H1 (cell line): ENCODE measurements around the gene C3orf18. TPM values are rescaled to one million over a fixed set of nuclear protein-coding genes. Genes with fewer than 3 reads are reported as not detected.

Source experiments
- CTCF ChIA-PET: fragments of 300-600 bp; sonication (Branson Sonifier 250); formaldehyde crosslinking; loops from one replicate; lab custom pipeline; 2021; ENCODE audit not compliant: partially characterized antibody; lab: Charles Lee
- POLR2A ChIA-PET: fragments of 300-600 bp; sonication (Branson Sonifier 250); formaldehyde crosslinking; loops from one replicate; lab custom pipeline; 2021; ENCODE audit warnings: inconsistent platforms; ENCODE audit not compliant: partially characterized antibody; lab: Charles Lee
- DNase-seq, 2 experiments: peaks; one replicate each; pipeline versions ENCODE4 v3.0.0 to v3.0.0-alpha.2; 2010 to 2022; ENCODE audit warnings: low spot score in 2 of 2, low read depth in 1 of 2, mixed read lengths in 1 of 2
- FAIRE-seq: peaks from 2 replicates; lab custom pipeline; 2011; peaks lifted over from hg19 to GRCh38; lab: Jason Lieb, UNC
- H2AFZ ChIP-seq: 2 replicates; pipeline ENCODE4 v1.8.1; 2012; ENCODE audit warnings: low read length, inconsistent platforms
- H2AK5ac ChIP-seq: 2 replicates; pipeline ENCODE4 v1.6.1; 2013; ENCODE audit warnings: low read depth, low read length
- H2BK120ac ChIP-seq: replicated peaks from 2 replicates; pipeline ENCODE3; 2013; ENCODE audit warnings: low read depth, low read length, inconsistent platforms
- H2BK12ac ChIP-seq: 2 replicates; pipeline ENCODE4 v1.6.1; 2013; ENCODE audit warnings: low read depth, low read length
- H2BK15ac ChIP-seq: 2 replicates; pipeline ENCODE4 v1.6.1; 2013; ENCODE audit warnings: low read length
- H2BK20ac ChIP-seq: 2 replicates; pipeline ENCODE4 v1.6.1; 2013; ENCODE audit warnings: low read length
- H2BK5ac ChIP-seq: 2 replicates; pipeline ENCODE4 v1.6.1; 2013; ENCODE audit warnings: low read depth, low read length
- H3K14ac ChIP-seq: 2 replicates; pipeline ENCODE4 v1.6.1; 2013; ENCODE audit warnings: inconsistent platforms; ENCODE audit not compliant: insufficient read length
- H3K18ac ChIP-seq: 2 replicates; pipeline ENCODE4 v1.6.1; 2013; ENCODE audit warnings: low read length; ENCODE audit errors: extremely low read depth
- H3K23ac ChIP-seq: 2 replicates; pipeline ENCODE4 v1.6.1; 2013; ENCODE audit warnings: inconsistent platforms; ENCODE audit not compliant: insufficient read length
- H3K23me2 ChIP-seq: 2 replicates; pipeline ENCODE4 v1.6.1; 2013; ENCODE audit warnings: low read depth, low read length
- H3K27ac ChIP-seq: 2 replicates; pipeline ENCODE4 v1.6.1; 2011; ENCODE audit warnings: low read depth, low read length, inconsistent platforms
- H3K27me3 ChIP-seq, 4 experiments: replicated peaks in 1 of 4; 1 replicate in 1 of 4; 2 replicates in 3 of 4; pipeline versions ENCODE4 v1.6.1 to v1.8.1; 2011 to 2013; ENCODE audit warnings: low read length in 3 of 4, mild to moderate bottlenecking in 3 of 4, inconsistent platforms in 2 of 4, mixed read lengths in 2 of 4, moderate library complexity in 1 of 4; ENCODE audit not compliant: control insufficient read depth in 3 of 4, insufficient read depth in 3 of 4; ENCODE audit errors: extremely low read depth in 1 of 4
- H3K36me3 ChIP-seq, 4 experiments: 2 replicates each; pipeline versions ENCODE4 v1.6.1 to v1.8.1; 2011 to 2013; ENCODE audit warnings: mild to moderate bottlenecking in 4 of 4, low read length in 3 of 4, moderate library complexity in 2 of 4, control low read depth in 1 of 4, inconsistent platforms in 1 of 4; ENCODE audit not compliant: insufficient read depth in 4 of 4, control insufficient read depth in 2 of 4
- H3K4ac ChIP-seq: replicated peaks from 2 replicates; pipeline ENCODE3; 2013; ENCODE audit warnings: low read length, low read depth, mixed read lengths, inconsistent platforms; ENCODE audit not compliant: insufficient read length
- H3K4me1 ChIP-seq, 4 experiments: replicated peaks in 1 of 4; 1 replicate in 1 of 4; 2 replicates in 3 of 4; pipeline versions ENCODE4 v1.6.1 to v1.8.1; 2011 to 2013; ENCODE audit warnings: low read length in 3 of 4, inconsistent platforms in 2 of 4, mixed read lengths in 1 of 4; ENCODE audit not compliant: insufficient read depth in 4 of 4, control insufficient read depth in 3 of 4
- H3K4me2 ChIP-seq, 2 experiments: 2 replicates each; pipeline versions ENCODE4 v1.6.1 to v1.8.1; 2011 to 2013; ENCODE audit warnings: low read depth in 2 of 2, low read length in 2 of 2, control low read depth in 1 of 2, inconsistent platforms in 1 of 2, mild to moderate bottlenecking in 1 of 2; ENCODE audit not compliant: insufficient read depth in 1 of 2
- H3K4me3 ChIP-seq, 4 experiments: fragments of 200-600, 300-600 bp in 1 of 4; sonication (generic), shearing (Covaris generic), sonication (Bioruptor Twin) in 1 of 4; 2 replicates each; pipeline versions ENCODE4 v1.5.1 to v1.8.1; 2011 to 2016; ENCODE audit warnings: low read length in 4 of 4, low read depth in 3 of 4, control low read depth in 2 of 4, inconsistent platforms in 2 of 4, mild to moderate bottlenecking in 2 of 4, mixed read lengths in 1 of 4, moderate library complexity in 1 of 4; ENCODE audit not compliant: insufficient read depth in 2 of 4; ENCODE audit errors: extremely low read depth in 1 of 4
- H3K56ac ChIP-seq: replicated peaks from 2 replicates; pipeline ENCODE3; 2013; ENCODE audit warnings: low read depth, mild to moderate bottlenecking, mixed read lengths, low read length, inconsistent platforms; ENCODE audit not compliant: insufficient read length
- H3K79me1 ChIP-seq: 2 replicates; pipeline ENCODE4 v1.6.1; 2013; ENCODE audit warnings: low read depth, low read length, control low read depth
- H3K79me2 ChIP-seq, 2 experiments: 2 replicates each; pipeline versions ENCODE4 v1.6.1 to v1.8.1; 2012 to 2013; ENCODE audit warnings: low read length in 2 of 2, mild to moderate bottlenecking in 2 of 2, inconsistent platforms in 1 of 2; ENCODE audit not compliant: insufficient read depth in 2 of 2, control insufficient read depth in 1 of 2
- H3K9ac ChIP-seq, 4 experiments: replicated peaks in 1 of 4; 1 replicate in 1 of 4; 2 replicates in 3 of 4; pipeline versions ENCODE4 v1.6.1 to v1.8.1; 2011 to 2013; ENCODE audit warnings: low read depth in 3 of 4, low read length in 3 of 4, control low read depth in 2 of 4, mild to moderate bottlenecking in 2 of 4, moderate library complexity in 2 of 4, inconsistent platforms in 1 of 4; ENCODE audit errors: extremely low read depth in 1 of 4
- H3K9me3 ChIP-seq, 2 experiments: 2 replicates each; pipeline versions ENCODE4 v1.6.1 to v1.8.1; 2012 to 2013; ENCODE audit warnings: mild to moderate bottlenecking in 2 of 2, moderate library complexity in 2 of 2, control low read depth in 1 of 2, inconsistent platforms in 1 of 2, low read depth in 1 of 2, low read length in 1 of 2, mixed read lengths in 1 of 2; ENCODE audit not compliant: insufficient read depth in 2 of 2
- H4K20me1 ChIP-seq, 2 experiments: replicated peaks in 1 of 2; 2 replicates each; pipeline versions ENCODE3 to v1.8.1; 2011 to 2013; ENCODE audit warnings: inconsistent platforms in 2 of 2, low read length in 2 of 2, mild to moderate bottlenecking in 1 of 2; ENCODE audit not compliant: insufficient read depth in 2 of 2, control insufficient read depth in 1 of 2
- H4K5ac ChIP-seq: 2 replicates; pipeline ENCODE4 v1.6.1; 2013; ENCODE audit warnings: low read length, low read depth, mixed read lengths, inconsistent platforms; ENCODE audit not compliant: insufficient read length
- H4K8ac ChIP-seq: 2 replicates; pipeline ENCODE4 v1.8.0; 2013; ENCODE audit warnings: mild to moderate bottlenecking, moderate library complexity, low read length, inconsistent platforms; ENCODE audit not compliant: insufficient read depth; ENCODE audit errors: extremely low read depth
- H4K91ac ChIP-seq: replicated peaks from 2 replicates; pipeline ENCODE3; 2013; ENCODE audit warnings: low read length, mixed read lengths, inconsistent platforms; ENCODE audit not compliant: insufficient read length
- TAF7 ChIP-seq: optimal IDR thresholded peaks from 2 replicates; pipeline ENCODE3; 2011; ENCODE audit warnings: low read depth, mild to moderate bottlenecking, inconsistent platforms, low read length, moderate library complexity, borderline replicate concordance
- WGBS, 2 experiments: shearing (Covaris generic) in 1 of 2; methylation state at CpG; one replicate each; pipeline versions ENCODE4 v1.1.6 to v1.1.7; 2013 to 2015; ENCODE audit warnings: low lambda C conversion rate in 2 of 2, mixed read lengths in 2 of 2, inconsistent platforms in 1 of 2, low coverage in 1 of 2, missing lambda C conversion rate in 1 of 2; ENCODE audit not compliant: insufficient replicate concordance in 2 of 2, insufficient coverage in 1 of 2, insufficient read length in 1 of 2; ENCODE audit errors: extremely low coverage in 1 of 2, missing lambda C conversion rate in 1 of 2; 5-methylcytosine and 5-hydroxymethylcytosine counted together
- polyA plus RNA-seq, 7 experiments: library from polyadenylated mRNA; depleted of rRNA in 3 of 7; stranded (reverse) in 5 of 7; unstranded in 2 of 7; fragments of >200 nt in 5 of 7; fragments of 200-250 nt in 2 of 7; gene quantifications; 1 replicate in 5 of 7; 2 replicates in 1 of 7; 4 replicates in 1 of 7; pipeline versions ENCODE4 v1.2.1 to v1.2.3, GENCODE V29; 2011 to 2013; ENCODE audit warnings: missing spikeins in 2 of 7, mixed read lengths in 2 of 7
- total RNA-seq: library from RNA; stranded (reverse); fragmentation: NEBNext Ultra II Directional; extraction: Animal tissue kit (Norgen Biotek cat#: 25700); gene quantifications from 2 replicates; pipeline ENCODE4 v1.2.1, GENCODE V29; 2021

C3orf18 gene
- total and polyA plus RNA-seq, 2 of the 8 experiments (the other 6 are each of a cell fraction or from before 2014, with no cell fraction given), result 7.5 to 15.0 TPM

DNA sequence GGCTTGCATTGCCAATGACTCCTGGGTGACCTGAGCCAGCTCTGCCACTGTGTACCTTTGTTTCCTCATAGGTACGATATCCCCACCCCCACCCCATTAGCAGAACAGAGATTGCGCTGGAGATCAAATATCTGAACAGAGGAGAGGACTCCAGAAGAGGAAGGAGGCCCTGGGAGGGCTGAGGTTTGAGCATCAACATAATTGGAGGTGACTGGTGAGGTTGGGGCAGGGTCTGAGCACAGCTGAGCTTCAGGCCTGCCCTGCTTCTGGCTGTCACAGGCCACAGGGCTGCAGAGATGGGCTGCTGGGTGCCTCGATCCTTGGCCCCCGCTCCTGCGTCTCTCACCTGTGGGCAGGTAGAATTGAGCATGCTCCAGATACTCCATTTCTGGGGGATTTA lies 42.8 kb downstream of the C3orf18 start:
- Histone ChIP-seq H2BK20ac (no peak overlapping the region; the same call in 1 of the 2 replicates), H2AK5ac (no peak overlapping the region), H4K8ac (no peak overlapping the region), H3K4me3 (no peak overlapping the region), H4K5ac (no peak overlapping the region), H4K20me1 (no peaks in the 10 kb centered on the region), H3K36me3 (no peaks in the 10 kb centered on the region), H3K9ac (no peak overlapping the region), H2AFZ (no peak overlapping the region), H3K23me2 (no peaks in the 10 kb centered on the region), H3K18ac (no peak overlapping the region), H2BK15ac (peak overlapping the region; percentile 19; the same call in 1 of the 2 replicates), H3K56ac (no peak overlapping the region), H2BK12ac (peak overlapping the region; percentile 53; the same call in 1 of the 2 replicates), H3K4me2 (no peak overlapping the region), H3K4me1 (peaks cover 3 to 35% (median 21%) of the 10 kb centered on the region in 4 experiments), H3K14ac (no peak overlapping the region), H3K9me3 (no peaks in the 10 kb centered on the region), H4K91ac (peak overlapping the region; percentile 46), H2BK5ac (no peak overlapping the region), H3K79me1 (no peaks in the 10 kb centered on the region), H3K27me3 (peaks cover 0 to 6% (median 0%) of the 10 kb centered on the region in 4 experiments; a peak in 3 of 7 replicates), H3K27ac (no peak overlapping the region), H3K79me2 (no peaks in the 10 kb centered on the region), H3K4ac (no peak overlapping the region), H3K23ac (no peak overlapping the region), H2BK120ac (no peak overlapping the region)
- CTCF ChIA-PET, result interaction anchor here (1.2 to 9.1 kb wide), 9 partner anchors 7 to 149 kb away, joined by 3 to 129 read pairs (median 4); no protein-coding TSS in a partner anchor
- WGBS, 2 experiments, result 83% methylated on average over 5 of the region's 5 CpGs; no CpG with 5 or more reads in 1 of the 2 experiments
- FAIRE-seq (no peak), DNase-seq (no peak)
- POLR2A ChIA-PET, result no interaction called here
- no peak for TF ChIP-seq TAF7
